Lower leg skin (tissue), 3 donors: ENCODE results near the gene CCDC127.

ENCODE experiments used
- POLR2A ChIP-seq, 2 donors: fragments of 450-650 bp; IDR thresholded peaks; one replicate each; pipeline ENCODE4 v1.6.1; 2016 to 2017; ENCODE audit warnings: antibody characterized with exemption in 2 of 2, mild to moderate bottlenecking in 1 of 2, moderate library complexity in 1 of 2
- TF ChIP-seq, protein P1 (sequence below), 3 donors: fragments of 450-650 bp; IDR thresholded peaks; one replicate each; pipeline ENCODE4 v1.5.1; 2016; ENCODE audit warnings: antibody characterized with exemption in 3 of 3, mild to moderate bottlenecking in 3 of 3, moderate library complexity in 2 of 3

DNA sequence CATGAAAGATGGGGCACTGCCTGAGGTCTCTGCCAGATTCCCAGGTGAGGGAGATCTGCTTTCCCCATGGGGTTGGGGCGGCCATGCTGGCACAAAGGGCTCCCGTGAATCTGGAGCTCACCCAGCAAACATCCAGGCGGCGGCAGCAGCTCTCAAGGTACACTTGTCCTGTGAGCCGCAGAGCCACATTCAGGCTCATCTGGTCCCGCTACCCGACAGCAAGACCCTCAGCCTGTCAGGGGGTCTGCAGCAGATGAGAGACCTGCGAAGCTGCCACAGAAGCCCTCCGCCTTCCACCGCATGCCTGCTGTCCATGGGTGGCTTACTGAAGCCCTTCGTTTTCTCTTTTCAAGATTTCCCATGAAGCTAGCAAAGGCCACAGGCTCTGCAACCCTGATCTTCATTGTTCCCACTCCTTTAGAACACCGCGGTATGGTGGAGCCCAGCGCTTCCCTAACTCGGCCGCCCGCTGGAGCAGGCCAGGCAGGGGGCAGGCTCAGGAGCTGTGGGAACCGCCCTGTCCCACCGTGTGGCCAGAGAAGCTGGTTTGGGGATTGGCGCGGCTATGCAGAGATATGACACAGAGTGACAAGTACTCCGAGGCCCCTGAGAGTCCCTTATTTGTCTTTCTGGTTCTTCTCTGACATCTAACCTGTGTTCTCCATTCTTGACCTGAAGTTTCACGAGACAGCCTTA is 17.9 kb downstream of the CCDC127 start:
- TF ChIP-seq, protein P1, sequence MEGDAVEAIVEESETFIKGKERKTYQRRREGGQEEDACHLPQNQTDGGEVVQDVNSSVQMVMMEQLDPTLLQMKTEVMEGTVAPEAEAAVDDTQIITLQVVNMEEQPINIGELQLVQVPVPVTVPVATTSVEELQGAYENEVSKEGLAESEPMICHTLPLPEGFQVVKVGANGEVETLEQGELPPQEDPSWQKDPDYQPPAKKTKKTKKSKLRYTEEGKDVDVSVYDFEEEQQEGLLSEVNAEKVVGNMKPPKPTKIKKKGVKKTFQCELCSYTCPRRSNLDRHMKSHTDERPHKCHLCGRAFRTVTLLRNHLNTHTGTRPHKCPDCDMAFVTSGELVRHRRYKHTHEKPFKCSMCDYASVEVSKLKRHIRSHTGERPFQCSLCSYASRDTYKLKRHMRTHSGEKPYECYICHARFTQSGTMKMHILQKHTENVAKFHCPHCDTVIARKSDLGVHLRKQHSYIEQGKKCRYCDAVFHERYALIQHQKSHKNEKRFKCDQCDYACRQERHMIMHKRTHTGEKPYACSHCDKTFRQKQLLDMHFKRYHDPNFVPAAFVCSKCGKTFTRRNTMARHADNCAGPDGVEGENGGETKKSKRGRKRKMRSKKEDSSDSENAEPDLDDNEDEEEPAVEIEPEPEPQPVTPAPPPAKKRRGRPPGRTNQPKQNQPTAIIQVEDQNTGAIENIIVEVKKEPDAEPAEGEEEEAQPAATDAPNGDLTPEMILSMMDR (IDR thresholded peaks at IDR 0.05) = no peak
- TF ChIP-seq POLR2A (IDR thresholded peaks at IDR 0.05) = no peak
